Measurements from ENCODE around the gene C15orf39. TPM values are rescaled to one million over a fixed set of nuclear protein-coding genes. Genes with fewer than 3 reads are reported as not detected.
A peak's percentile ranks its signal among the peaks of the same experiment; 100 is the strongest.

C15orf39 gene
- total and polyA plus RNA-seq, 2 of the 13 experiments (the other 11 are each of a cell fraction or from before 2014, with no cell fraction given), result 6.2 to 13.5 TPM

DNA sequence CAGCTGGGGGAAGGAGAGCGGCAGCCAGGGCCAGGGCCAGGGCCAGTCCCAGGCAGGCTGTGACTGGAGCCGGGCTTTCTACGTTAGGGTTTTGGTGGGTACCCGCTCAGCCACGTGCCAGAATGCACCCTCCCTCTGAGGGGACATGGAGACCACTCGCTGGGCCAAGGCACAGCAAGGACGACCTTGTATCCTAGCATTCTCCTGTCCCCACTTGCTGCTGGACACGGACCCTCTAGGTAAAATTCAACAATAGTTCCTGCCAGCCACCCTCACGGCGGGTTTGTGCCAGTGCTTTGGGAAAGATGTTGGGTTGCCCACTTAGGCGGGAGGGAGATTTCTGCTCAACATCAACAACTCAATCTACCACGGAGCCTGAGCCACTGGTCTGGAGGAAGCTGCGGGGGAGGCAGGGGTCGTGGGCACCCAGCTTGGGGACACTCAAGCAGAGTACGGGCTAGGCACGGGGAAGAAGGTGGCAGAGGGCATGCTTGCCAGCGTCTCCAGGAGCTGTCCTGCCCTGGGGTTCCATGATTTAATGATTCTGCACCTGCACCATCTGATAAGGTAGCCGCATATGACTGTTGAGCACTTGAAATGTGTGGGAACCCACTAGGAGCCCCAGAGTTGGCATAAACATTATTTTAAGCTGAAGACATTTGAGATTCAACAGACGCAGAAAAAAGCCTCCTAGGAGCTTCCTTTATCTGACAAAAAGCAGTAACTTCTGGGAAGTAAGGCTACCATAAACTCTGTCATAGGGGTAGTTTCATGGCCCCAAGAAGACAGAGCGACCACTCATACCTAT lies 22.5 kb upstream of the C15orf39 start (continued):
- TF ChIP-seq, protein P1, sequence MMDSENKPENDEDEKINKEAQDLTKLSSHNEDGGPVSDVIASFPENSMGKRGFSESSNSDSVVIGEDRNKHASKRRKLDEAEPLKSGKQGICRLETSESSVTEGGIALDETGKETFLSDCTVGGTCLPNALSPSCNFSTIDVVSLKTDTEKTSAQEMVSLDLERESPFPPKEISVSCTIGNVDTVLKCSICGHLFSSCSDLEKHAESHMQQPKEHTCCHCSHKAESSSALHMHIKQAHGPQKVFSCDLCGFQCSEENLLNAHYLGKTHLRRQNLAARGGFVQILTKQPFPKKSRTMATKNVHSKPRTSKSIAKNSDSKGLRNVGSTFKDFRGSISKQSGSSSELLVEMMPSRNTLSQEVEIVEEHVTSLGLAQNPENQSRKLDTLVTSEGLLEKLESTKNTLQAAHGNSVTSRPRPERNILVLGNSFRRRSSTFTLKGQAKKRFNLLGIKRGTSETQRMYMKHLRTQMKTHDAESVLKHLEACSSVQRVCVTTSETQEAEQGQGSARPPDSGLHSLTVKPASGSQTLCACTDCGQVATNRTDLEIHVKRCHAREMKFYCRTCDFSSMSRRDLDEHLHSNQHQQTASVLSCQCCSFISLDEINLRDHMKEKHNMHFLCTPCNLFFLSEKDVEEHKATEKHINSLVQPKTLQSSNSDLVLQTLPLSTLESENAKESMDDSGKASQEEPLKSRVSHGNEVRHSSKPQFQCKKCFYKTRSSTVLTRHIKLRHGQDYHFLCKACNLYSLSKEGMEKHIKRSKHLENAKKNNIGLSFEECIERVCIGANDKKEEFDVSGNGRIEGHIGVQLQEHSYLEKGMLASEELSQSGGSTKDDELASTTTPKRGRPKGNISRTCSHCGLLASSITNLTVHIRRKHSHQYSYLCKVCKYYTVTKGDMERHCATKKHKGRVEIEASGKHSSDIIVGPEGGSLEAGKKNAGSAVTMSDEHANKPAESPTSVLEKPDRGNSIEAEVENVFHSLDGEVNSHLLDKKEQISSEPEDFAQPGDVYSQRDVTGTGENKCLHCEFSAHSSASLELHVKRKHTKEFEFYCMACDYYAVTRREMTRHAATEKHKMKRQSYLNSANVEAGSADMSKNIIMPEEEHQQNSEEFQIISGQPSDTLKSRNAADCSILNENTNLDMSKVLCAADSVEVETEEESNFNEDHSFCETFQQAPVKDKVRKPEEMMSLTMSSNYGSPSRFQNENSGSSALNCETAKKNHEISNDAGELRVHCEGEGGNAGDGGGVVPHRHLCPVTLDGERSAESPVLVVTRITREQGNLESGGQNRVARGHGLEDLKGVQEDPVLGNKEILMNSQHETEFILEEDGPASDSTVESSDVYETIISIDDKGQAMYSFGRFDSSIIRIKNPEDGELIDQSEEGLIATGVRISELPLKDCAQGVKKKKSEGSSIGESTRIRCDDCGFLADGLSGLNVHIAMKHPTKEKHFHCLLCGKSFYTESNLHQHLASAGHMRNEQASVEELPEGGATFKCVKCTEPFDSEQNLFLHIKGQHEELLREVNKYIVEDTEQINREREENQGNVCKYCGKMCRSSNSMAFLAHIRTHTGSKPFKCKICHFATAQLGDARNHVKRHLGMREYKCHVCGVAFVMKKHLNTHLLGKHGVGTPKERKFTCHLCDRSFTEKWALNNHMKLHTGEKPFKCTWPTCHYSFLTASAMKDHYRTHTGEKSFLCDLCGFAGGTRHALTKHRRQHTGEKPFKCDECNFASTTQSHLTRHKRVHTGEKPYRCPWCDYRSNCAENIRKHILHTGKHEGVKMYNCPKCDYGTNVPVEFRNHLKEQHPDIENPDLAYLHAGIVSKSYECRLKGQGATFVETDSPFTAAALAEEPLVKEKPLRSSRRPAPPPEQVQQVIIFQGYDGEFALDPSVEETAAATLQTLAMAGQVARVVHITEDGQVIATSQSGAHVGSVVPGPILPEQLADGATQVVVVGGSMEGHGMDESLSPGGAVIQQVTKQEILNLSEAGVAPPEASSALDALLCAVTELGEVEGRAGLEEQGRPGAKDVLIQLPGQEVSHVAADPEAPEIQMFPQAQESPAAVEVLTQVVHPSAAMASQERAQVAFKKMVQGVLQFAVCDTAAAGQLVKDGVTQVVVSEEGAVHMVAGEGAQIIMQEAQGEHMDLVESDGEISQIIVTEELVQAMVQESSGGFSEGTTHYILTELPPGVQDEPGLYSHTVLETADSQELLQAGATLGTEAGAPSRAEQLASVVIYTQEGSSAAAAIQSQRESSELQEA (CRISPR knock-in tag; IDR thresholded peaks at IDR 0.05; ENCODE audit: not compliant biosample characterization), result no peak
- TF ChIP-seq, protein P2, sequence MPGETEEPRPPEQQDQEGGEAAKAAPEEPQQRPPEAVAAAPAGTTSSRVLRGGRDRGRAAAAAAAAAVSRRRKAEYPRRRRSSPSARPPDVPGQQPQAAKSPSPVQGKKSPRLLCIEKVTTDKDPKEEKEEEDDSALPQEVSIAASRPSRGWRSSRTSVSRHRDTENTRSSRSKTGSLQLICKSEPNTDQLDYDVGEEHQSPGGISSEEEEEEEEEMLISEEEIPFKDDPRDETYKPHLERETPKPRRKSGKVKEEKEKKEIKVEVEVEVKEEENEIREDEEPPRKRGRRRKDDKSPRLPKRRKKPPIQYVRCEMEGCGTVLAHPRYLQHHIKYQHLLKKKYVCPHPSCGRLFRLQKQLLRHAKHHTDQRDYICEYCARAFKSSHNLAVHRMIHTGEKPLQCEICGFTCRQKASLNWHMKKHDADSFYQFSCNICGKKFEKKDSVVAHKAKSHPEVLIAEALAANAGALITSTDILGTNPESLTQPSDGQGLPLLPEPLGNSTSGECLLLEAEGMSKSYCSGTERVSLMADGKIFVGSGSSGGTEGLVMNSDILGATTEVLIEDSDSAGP (CRISPR knock-in tag; IDR thresholded peaks at IDR 0.05; ENCODE audit: borderline replicate concordance), result peak; percentile 54; the same call in 1 of the 2 replicates
- TF ChIP-seq, protein P3, sequence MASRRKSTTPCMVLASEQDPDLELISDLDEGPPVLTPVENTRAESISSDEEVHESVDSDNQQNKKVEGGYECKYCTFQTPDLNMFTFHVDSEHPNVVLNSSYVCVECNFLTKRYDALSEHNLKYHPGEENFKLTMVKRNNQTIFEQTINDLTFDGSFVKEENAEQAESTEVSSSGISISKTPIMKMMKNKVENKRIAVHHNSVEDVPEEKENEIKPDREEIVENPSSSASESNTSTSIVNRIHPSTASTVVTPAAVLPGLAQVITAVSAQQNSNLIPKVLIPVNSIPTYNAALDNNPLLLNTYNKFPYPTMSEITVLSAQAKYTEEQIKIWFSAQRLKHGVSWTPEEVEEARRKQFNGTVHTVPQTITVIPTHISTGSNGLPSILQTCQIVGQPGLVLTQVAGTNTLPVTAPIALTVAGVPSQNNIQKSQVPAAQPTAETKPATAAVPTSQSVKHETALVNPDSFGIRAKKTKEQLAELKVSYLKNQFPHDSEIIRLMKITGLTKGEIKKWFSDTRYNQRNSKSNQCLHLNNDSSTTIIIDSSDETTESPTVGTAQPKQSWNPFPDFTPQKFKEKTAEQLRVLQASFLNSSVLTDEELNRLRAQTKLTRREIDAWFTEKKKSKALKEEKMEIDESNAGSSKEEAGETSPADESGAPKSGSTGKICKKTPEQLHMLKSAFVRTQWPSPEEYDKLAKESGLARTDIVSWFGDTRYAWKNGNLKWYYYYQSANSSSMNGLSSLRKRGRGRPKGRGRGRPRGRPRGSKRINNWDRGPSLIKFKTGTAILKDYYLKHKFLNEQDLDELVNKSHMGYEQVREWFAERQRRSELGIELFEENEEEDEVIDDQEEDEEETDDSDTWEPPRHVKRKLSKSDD (CRISPR knock-in tag; IDR thresholded peaks at IDR 0.05; ENCODE audit: low read depth), result no peak
- TF ChIP-seq MTA1 (CRISPR knock-in tag; IDR thresholded peaks at IDR 0.05; ENCODE audit: borderline replicate concordance), result 0 out of 2 replicates have a peak, but pooled peaks have one; percentile 42
- peak; percentile 2; the same call in 1 of the 2 replicates for TF ChIP-seq SALL1 (CRISPR knock-in tag; IDR thresholded peaks at IDR 0.05)
- TF ChIP-seq, protein P4, sequence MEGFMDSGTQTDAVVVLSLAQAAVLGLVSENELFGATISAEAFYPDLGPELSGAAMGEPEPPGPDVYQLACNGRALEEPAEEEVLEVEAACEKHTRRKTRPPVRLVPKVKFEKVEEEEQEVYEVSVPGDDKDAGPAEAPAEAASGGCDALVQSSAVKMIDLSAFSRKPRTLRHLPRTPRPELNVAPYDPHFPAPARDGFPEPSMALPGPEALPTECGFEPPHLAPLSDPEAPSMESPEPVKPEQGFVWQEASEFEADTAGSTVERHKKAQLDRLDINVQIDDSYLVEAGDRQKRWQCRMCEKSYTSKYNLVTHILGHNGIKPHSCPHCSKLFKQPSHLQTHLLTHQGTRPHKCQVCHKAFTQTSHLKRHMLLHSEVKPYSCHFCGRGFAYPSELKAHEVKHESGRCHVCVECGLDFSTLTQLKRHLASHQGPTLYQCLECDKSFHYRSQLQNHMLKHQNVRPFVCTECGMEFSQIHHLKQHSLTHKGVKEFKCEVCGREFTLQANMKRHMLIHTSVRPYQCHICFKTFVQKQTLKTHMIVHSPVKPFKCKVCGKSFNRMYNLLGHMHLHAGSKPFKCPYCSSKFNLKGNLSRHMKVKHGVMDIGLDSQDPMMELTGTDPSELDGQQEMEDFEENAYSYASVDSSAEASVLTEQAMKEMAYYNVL (CRISPR knock-in tag; IDR thresholded peaks at IDR 0.05; ENCODE audit: borderline replicate concordance), result 0 out of 2 replicates have a peak, but pooled peaks have one; percentile 23
- TF ChIP-seq ZNF557 (CRISPR knock-in tag; IDR thresholded peaks at IDR 0.05), result no peak
- TF ChIP-seq NBN (conservative IDR thresholded peaks at IDR 0.05), result no peak
- TF ChIP-seq PRDM4 (CRISPR knock-in tag; IDR thresholded peaks at IDR 0.05; ENCODE audit: borderline replicate concordance), result no peak

Measured in HepG2 (cell line).